A549 treated with dexamethasone at 1 μM for 4 hours (cell line): ENCODE results near the gene FAM120C. TPM values are rescaled to one million over a fixed set of nuclear protein-coding genes. Genes with fewer than 3 reads are reported as not detected.

Source experiments
- total RNA-seq: library from RNA; stranded (reverse); fragments of 200-300 nt; extraction: Qiagen RNA extraction; gene quantifications from 5 replicates; pipeline ENCODE4 v1.2.3, GENCODE V29; 2022

The FAM120C gene
- total RNA-seq, result 3.2 to 6.6 TPM (median 5.4 TPM) in 5 replicates

DNA sequence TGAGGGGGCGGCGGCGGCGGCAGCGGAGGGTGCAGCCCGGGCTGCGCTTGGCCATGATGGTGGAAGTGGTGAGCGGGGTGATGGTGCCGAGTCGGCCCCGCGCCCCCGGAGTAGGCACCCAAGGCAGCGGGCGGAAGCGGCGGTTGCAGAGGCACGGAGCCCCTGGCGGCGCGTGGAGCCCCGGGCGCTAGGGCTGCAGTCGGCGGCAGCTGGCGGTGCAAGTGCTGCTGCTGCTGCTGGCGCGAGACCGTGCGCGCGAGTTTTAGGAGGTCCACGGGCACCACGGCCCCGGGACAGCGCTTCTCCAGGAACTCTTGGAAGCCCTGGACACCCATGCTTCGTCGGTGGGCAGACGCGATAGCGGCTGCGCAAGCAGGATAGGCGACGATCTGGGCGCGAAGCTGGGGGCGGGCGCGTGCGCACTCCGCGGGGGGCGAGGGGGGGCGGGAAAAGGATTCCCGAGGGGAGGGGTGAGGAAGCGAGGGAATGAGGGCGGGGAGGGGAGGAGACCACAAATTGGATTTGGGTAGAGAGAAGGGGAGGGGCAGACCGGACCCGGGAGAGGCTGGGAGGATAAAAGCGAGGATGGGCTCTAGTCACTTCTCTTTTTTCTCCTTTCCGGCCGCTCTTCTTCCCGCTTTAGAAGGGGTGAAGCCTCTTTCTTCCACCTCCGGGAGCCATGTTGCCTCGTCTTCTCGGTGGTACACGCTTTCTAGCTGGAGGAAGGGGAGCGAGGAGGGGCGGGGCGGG is at the start of gene FAM120C:
TSS of gene FAM120C (minus strand) at position 391 of the 750 bp plus-strand sequence. CDS start at position 335, 56 bp downstream.

DNA sequence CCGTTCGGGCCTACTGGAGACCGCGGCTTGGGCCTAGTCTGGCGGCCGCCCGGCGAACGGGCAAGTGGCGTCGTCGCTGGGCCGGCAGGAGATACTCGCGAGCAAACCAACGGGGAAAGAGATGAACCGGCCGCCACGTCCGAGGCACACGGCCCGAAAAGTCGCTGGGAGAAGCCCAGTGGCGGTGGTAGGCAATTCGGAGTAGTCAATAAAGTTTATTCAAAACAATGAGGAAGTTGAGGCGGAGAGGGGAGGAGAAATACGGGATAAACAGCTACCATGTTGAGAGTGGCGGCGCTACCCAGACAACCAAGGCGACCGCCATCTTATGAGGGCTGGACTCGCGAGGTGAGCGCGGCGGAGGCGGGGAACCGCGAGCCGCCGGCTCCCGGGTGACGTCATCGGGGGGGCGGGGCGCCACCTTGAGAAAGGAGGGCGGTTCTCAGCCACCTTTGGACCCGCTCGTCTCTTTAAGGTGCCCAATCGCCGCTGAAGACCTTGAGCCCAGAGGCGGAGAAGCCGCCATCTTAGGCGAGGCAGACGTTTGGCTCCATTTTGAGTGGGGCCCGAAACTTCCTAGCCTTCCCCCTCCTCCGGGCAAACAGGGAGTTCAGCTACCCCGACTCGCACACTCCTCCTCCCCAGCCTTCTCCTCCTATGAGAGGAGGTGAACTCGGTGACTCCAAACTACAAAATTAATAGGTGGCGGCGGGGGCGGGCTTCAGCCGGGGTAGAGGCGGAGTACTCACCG is 138.8 kb downstream of the FAM120C start, which contains the start of gene PHF8:
TSS of gene PHF8 (minus strand) at position 348 of the 751 bp plus-strand sequence. CDS start 1,745 bp downstream, outside the sequence.

Other genes with a start within 250 kb of the FAM120C start
- 10.2 to 15.2 TPM (median 15.0 TPM) in 5 replicates for gene PHF8, start 138.8 kb downstream of the FAM120C start, total RNA-seq
- 0.04 to 0.22 TPM (median 0.06 TPM) in 5 replicates for gene WNK3, start 174.8 kb upstream of the FAM120C start, total RNA-seq